ENCODE results near the gene LZTR1.

DNA sequence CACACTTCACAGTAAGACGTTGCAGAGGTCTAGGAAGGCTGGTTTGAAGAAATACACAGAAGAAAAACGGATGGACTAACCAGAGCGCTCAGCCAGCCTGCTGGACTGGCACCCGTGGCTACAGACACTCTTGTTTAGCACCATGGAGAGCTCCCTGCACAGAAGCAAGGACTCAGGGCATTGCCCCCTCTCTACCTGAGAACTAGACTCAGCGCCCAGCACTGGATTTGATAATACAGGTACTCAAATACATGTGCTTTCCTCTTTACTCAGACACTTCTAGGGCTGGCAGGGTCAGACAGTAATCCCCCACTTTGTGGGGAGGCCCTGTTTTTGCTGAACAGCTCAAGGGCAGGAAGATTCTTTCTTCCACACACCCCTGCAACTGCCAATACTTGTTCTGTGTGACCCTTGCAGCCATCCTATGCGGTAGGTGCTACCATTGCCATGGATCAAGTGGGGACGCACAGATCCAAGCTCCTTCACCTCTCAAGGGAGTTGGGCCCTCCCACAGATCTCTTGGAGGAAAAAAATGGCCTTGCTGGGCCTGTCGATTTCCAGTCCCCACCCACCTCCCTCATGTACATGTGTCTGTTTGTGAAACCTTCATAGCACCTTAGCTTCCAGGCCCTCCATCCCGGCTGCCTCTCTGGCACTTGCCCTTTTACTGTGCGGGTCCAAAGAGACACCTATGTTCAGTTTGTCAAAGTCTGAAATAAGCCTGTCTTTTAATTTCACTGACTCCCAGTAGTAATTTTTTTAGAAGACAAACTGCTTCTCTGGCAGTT lies 27.7 kb downstream of the LZTR1 start:
- TF ChIP-seq MAX (IDR thresholded peaks at IDR 0.05) (no peak), SMC3 (IDR thresholded peaks at IDR 0.05) (no peak), EP300 (IDR thresholded peaks at IDR 0.05) (no peak)

Data from A549 (cell line).